GM23338 (cell line): ENCODE data around the gene HARBI1. TPM values are rescaled to one million over a fixed set of nuclear protein-coding genes. Genes with fewer than 3 reads are reported as not detected.

Source experiments
- ATAC-seq: fragments of 200-7000 bp; cut with Tn5 transposase; 3 replicates; pipeline ENCODE4 v1.9.1; 2020
- DNase-seq: peaks from one replicate; pipeline ENCODE4 v3.0.0-alpha.2; 2015; ENCODE audit warnings: low spot score
- H2AFZ ChIP-seq: fragments of 200-600 bp; sonication (generic); 2 replicates; pipeline ENCODE4 v1.8.0; 2016; ENCODE audit warnings: antibody characterized with exemption, mild to moderate bottlenecking, moderate library complexity
- H3F3A ChIP-seq: fragments of 200-600 bp; sonication (generic); replicated peaks from 2 replicates; pipeline ENCODE4 v1.8.0; 2017; ENCODE audit warnings: antibody characterized with exemption, mixed run types, low read depth
- H3K27ac ChIP-seq: fragments of 200-600 bp; sonication (generic); 2 replicates; pipeline ENCODE4 v1.6.1; 2016; ENCODE audit warnings: low read depth
- H3K27me3 ChIP-seq: fragments of 200-600 bp; sonication (generic); 2 replicates; pipeline ENCODE4 v1.8.0; 2016; ENCODE audit warnings: mild to moderate bottlenecking, mixed run types, moderate library complexity; ENCODE audit not compliant: insufficient read depth
- H3K36me3 ChIP-seq: fragments of 200-600 bp; sonication (generic); 2 replicates; pipeline ENCODE4 v1.8.0; 2016; ENCODE audit warnings: mild to moderate bottlenecking; ENCODE audit not compliant: insufficient read depth
- H3K4me1 ChIP-seq: fragments of 200-600 bp; sonication (generic); 2 replicates; pipeline ENCODE4 v1.8.0; 2016; ENCODE audit warnings: mild to moderate bottlenecking, moderate library complexity; ENCODE audit not compliant: insufficient read depth
- H3K4me2 ChIP-seq: fragments of 200-600 bp; sonication (generic); 2 replicates; pipeline ENCODE4 v1.7.1; 2017; ENCODE audit warnings: mixed run types
- H3K4me3 ChIP-seq: fragments of 200-600 bp; sonication (generic); 2 replicates; pipeline ENCODE4 v1.6.1; 2016; ENCODE audit warnings: mixed run types
- H3K79me2 ChIP-seq: fragments of 200-600 bp; sonication (generic); replicated peaks from 2 replicates; pipeline ENCODE4 v1.8.0; 2017; ENCODE audit warnings: mild to moderate bottlenecking; ENCODE audit not compliant: insufficient read depth
- H3K9me2 ChIP-seq: fragments of 200-600 bp; sonication (generic); 2 replicates; pipeline ENCODE4 v1.8.0; 2017; ENCODE audit not compliant: insufficient read depth
- H4K20me1 ChIP-seq: fragments of 200-600 bp; sonication (generic); replicated peaks from 2 replicates; pipeline ENCODE4 v1.8.0; 2017; ENCODE audit warnings: mild to moderate bottlenecking; ENCODE audit not compliant: insufficient read depth
- H3K27ac Mint-ChIP-seq: 2 replicates; pipeline ENCODE4 v1.8.0; 2020; ENCODE audit warnings: inconsistent platforms, mild to moderate bottlenecking, moderate library complexity, mixed read lengths
- H3K27me3 Mint-ChIP-seq: 3 replicates; pipeline ENCODE4 v1.8.0; 2022; ENCODE audit warnings: low read depth, mild to moderate bottlenecking, moderate library complexity, mixed read lengths, inconsistent platforms; ENCODE audit not compliant: insufficient read depth, poor library complexity
- H3K36me3 Mint-ChIP-seq: 3 replicates; pipeline ENCODE4 v1.8.0; 2021; ENCODE audit warnings: low read depth, mild to moderate bottlenecking, inconsistent platforms, moderate library complexity, mixed read lengths
- H3K4me1 Mint-ChIP-seq: 3 replicates; pipeline ENCODE4 v1.8.0; 2020; ENCODE audit warnings: mild to moderate bottlenecking, inconsistent platforms, mixed read lengths
- H3K4me3 Mint-ChIP-seq: 3 replicates; pipeline ENCODE4 v1.8.0; 2021; ENCODE audit warnings: moderate library complexity, mild to moderate bottlenecking, inconsistent platforms, mixed read lengths
- H3K9me3 Mint-ChIP-seq: 3 replicates; pipeline ENCODE4 v1.8.0; 2020; ENCODE audit warnings: moderate library complexity, mild to moderate bottlenecking, inconsistent platforms, mixed read lengths
- CREB1 ChIP-seq: fragments of 250-450 bp; sonication (Bioruptor Pico); IDR thresholded peaks from 2 replicates; pipeline ENCODE4 v1.5.0; 2020; ENCODE audit warnings: low read depth, mild to moderate bottlenecking, moderate library complexity
- EZH2 ChIP-seq: fragments of 200-600 bp; sonication (generic); IDR thresholded peaks from one replicate; pipeline ENCODE4 v1.8.0; 2017; ENCODE audit warnings: antibody characterized with exemption, mild to moderate bottlenecking, low read depth; ENCODE audit not compliant: unreplicated experiment
- EZH2phosphoT487 ChIP-seq: fragments of 200-600 bp; sonication (generic); IDR thresholded peaks from one replicate; pipeline ENCODE4 v1.8.1; 2018; ENCODE audit warnings: antibody characterized with exemption; ENCODE audit not compliant: unreplicated experiment
- JUNB ChIP-seq: IDR thresholded peaks from one replicate; pipeline ENCODE4 v1.6.1; 2016; ENCODE audit warnings: antibody characterized with exemption; ENCODE audit not compliant: unreplicated experiment
- NANOG ChIP-seq: IDR thresholded peaks from 2 replicates; pipeline ENCODE4 v1.6.1; 2016; ENCODE audit warnings: antibody characterized with exemption, borderline replicate concordance
- POLR2AphosphoS5 ChIP-seq: IDR thresholded peaks from 2 replicates; pipeline ENCODE4 v1.6.1; 2016; ENCODE audit warnings: antibody characterized with exemption, low read depth
- STAT1 ChIP-seq: IDR thresholded peaks from one replicate; pipeline ENCODE4 v1.6.1; 2016; ENCODE audit warnings: antibody characterized with exemption; ENCODE audit not compliant: unreplicated experiment
- ZNF114 ChIP-seq: fragments of 250-450 bp; sonication (Bioruptor Pico); IDR thresholded peaks from 2 replicates; pipeline ENCODE4 v1.5.0; 2020; ENCODE audit warnings: mild to moderate bottlenecking, moderate library complexity
- ZNF331 ChIP-seq: fragments of 250-450 bp; sonication (Bioruptor Pico); IDR thresholded peaks from 2 replicates; pipeline ENCODE4 v1.5.0; 2020; ENCODE audit warnings: low read depth, mild to moderate bottlenecking, moderate library complexity
- long read RNA-seq: library from polyadenylated mRNA; unstranded; transcript quantifications from one replicate; pipeline ENCODE4 v2.0.0, GENCODE V29; 2020; ENCODE audit not compliant: unreplicated experiment
- polyA plus RNA-seq: library from polyadenylated mRNA; unstranded; fragments of >200 nt; fragmentation: Nextera tagmentation; extraction: Ambion mirVana; gene quantifications from 2 replicates; pipeline ENCODE4 v1.2.1, GENCODE V29; 2016
- total RNA-seq: library from RNA; depleted of rRNA; stranded (reverse); fragments of >200 nt; shearing (Covaris generic); gene quantifications from 2 replicates; pipeline ENCODE4 v1.2.3, GENCODE V29; 2014; rRNA removed
- TF ChIP-seq, protein P1 (sequence below): IDR thresholded peaks from 2 replicates; pipeline ENCODE4 v1.6.1; 2016; ENCODE audit warnings: antibody characterized with exemption
- TF ChIP-seq, protein P2 (sequence below), 2 experiments: fragments of 200-600 bp in 1 of 2; sonication (generic) in 1 of 2; conservative IDR thresholded peaks; 2 replicates each; pipeline versions ENCODE4 v1.5.1 to v1.6.1; 2016 to 2017; ENCODE audit warnings: antibody characterized with exemption in 2 of 2, low read depth in 2 of 2, mild to moderate bottlenecking in 2 of 2, moderate library complexity in 1 of 2
- TF ChIP-seq, protein P3 (sequence below): fragments of 250-450 bp; sonication (Bioruptor Pico); IDR thresholded peaks from 2 replicates; pipeline ENCODE4 v1.5.0; 2020; ENCODE audit warnings: mild to moderate bottlenecking, moderate library complexity

The HARBI1 gene, protein sequence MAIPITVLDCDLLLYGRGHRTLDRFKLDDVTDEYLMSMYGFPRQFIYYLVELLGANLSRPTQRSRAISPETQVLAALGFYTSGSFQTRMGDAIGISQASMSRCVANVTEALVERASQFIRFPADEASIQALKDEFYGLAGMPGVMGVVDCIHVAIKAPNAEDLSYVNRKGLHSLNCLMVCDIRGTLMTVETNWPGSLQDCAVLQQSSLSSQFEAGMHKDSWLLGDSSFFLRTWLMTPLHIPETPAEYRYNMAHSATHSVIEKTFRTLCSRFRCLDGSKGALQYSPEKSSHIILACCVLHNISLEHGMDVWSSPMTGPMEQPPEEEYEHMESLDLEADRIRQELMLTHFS
- total RNA-seq (4.9 and 6.5 TPM in 2 replicates), polyA plus RNA-seq (4.2 TPM in 2 replicates)
- long read RNA-seq, partial matches to known transcripts, result 0 of 8 reads
- long read RNA-seq, other reads (novel, unspliced or antisense), result 4 of 8 reads

DNA sequence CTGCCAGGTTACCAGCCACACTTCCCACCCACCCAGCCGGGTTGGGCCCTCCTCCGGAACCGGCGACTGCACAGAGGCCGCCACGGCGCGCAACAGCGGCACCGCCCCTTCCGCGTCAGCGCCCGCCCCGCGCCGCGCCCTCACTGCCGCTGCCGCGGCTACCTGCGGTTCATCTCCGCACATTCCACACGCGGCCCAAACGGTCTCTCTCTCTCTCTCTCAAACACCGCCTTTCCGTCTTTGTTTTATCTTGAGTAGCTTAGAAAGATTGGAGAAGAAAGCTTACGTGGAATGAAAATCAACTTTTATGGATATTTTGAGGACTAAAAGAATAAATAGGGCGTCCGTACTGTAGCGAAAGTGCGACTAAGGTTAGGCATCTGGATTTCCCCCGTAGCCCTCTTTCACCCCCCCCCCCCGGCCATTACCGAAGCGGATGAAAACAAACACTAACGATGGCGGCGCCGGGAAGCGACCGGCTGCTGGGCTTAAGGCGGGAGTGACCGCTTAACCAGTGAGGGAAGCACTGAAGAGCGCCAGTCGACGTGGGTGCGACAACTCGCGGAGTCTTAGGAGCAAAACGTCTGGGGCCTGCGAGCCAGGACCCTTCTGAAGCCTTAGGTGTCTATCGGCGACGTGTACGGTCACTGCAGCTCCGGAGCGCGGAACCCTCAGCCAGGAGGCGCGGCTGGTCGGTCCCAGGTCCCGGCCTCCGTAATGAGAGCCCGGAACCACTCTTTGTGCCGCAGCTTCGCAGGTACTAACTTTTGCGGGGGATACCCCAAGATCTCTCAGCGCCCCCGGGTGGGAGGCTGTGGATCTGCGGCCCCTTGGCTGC, at the start of gene HARBI1, which contains the start of gene ATG13:
Gene HARBI1 (minus strand): TSS at position 94 of the 838 bp plus-strand sequence. CDS start 990 bp downstream, outside the sequence.
Gene ATG13 (plus strand): TSS at position 420 of the 838 bp plus-strand sequence. CDS start 26,739 bp downstream, outside the sequence.
- Mint-ChIP-seq H3K27me3 (peaks cover 6% of the 10 kb centered on the region), H3K9me3 (no peaks in the 10 kb centered on the region), H3K27ac (peak within 1 kb of the TSS; percentile 100), H3K4me1 (peaks cover 15% of the 10 kb centered on the region), H3K4me3 (peak within 1 kb of the TSS; percentile 93), H3K36me3 (peaks cover 10% of the 10 kb centered on the region)
- Histone ChIP-seq H3K27ac (peak within 1 kb of the TSS; percentile 99), H3F3A (peaks cover 15% of the 10 kb centered on the region; the same call in 1 of the 2 replicates), H3K79me2 (peaks cover 45% of the 10 kb centered on the region), H3K4me1 (peaks cover 11% of the 10 kb centered on the region), H3K27me3 (no peaks in the 10 kb centered on the region), H4K20me1 (no peaks in the 10 kb centered on the region; the same call in 1 of the 2 replicates), H3K36me3 (0 out of 2 replicates have a peak, but pooled peaks cover 3% of the 10 kb centered on the region), H3K4me3 (peak within 1 kb of the TSS; percentile 99), H3K4me2 (peak within 1 kb of the TSS; percentile 93), H2AFZ (peak within 1 kb of the TSS; percentile 80), H3K9me2 (no peaks in the 10 kb centered on the region)
- ATAC-seq (peak; percentile 97), DNase-seq (peak; percentile 92)
- TF ChIP-seq EZH2 (no peak), NANOG (no peak), EZH2phosphoT487 (no peak), CREB1 (CRISPR knock-in tag) (peak; percentile 83), ZNF331 (CRISPR knock-in tag) (no peak), ZNF114 (CRISPR knock-in tag) (no peak), POLR2AphosphoS5 (peak; percentile 65), STAT1 (no peak), JUNB (no peak)
- TF ChIP-seq, protein P1, sequence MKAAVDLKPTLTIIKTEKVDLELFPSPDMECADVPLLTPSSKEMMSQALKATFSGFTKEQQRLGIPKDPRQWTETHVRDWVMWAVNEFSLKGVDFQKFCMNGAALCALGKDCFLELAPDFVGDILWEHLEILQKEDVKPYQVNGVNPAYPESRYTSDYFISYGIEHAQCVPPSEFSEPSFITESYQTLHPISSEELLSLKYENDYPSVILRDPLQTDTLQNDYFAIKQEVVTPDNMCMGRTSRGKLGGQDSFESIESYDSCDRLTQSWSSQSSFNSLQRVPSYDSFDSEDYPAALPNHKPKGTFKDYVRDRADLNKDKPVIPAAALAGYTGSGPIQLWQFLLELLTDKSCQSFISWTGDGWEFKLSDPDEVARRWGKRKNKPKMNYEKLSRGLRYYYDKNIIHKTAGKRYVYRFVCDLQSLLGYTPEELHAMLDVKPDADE, result no peak
- TF ChIP-seq, protein P2, sequence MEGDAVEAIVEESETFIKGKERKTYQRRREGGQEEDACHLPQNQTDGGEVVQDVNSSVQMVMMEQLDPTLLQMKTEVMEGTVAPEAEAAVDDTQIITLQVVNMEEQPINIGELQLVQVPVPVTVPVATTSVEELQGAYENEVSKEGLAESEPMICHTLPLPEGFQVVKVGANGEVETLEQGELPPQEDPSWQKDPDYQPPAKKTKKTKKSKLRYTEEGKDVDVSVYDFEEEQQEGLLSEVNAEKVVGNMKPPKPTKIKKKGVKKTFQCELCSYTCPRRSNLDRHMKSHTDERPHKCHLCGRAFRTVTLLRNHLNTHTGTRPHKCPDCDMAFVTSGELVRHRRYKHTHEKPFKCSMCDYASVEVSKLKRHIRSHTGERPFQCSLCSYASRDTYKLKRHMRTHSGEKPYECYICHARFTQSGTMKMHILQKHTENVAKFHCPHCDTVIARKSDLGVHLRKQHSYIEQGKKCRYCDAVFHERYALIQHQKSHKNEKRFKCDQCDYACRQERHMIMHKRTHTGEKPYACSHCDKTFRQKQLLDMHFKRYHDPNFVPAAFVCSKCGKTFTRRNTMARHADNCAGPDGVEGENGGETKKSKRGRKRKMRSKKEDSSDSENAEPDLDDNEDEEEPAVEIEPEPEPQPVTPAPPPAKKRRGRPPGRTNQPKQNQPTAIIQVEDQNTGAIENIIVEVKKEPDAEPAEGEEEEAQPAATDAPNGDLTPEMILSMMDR (conservative IDR thresholded peaks at IDR 0.05; ENCODE audit: low read depth in 2 of 2), result peak; percentile 62 to 65
- TF ChIP-seq, protein P3, sequence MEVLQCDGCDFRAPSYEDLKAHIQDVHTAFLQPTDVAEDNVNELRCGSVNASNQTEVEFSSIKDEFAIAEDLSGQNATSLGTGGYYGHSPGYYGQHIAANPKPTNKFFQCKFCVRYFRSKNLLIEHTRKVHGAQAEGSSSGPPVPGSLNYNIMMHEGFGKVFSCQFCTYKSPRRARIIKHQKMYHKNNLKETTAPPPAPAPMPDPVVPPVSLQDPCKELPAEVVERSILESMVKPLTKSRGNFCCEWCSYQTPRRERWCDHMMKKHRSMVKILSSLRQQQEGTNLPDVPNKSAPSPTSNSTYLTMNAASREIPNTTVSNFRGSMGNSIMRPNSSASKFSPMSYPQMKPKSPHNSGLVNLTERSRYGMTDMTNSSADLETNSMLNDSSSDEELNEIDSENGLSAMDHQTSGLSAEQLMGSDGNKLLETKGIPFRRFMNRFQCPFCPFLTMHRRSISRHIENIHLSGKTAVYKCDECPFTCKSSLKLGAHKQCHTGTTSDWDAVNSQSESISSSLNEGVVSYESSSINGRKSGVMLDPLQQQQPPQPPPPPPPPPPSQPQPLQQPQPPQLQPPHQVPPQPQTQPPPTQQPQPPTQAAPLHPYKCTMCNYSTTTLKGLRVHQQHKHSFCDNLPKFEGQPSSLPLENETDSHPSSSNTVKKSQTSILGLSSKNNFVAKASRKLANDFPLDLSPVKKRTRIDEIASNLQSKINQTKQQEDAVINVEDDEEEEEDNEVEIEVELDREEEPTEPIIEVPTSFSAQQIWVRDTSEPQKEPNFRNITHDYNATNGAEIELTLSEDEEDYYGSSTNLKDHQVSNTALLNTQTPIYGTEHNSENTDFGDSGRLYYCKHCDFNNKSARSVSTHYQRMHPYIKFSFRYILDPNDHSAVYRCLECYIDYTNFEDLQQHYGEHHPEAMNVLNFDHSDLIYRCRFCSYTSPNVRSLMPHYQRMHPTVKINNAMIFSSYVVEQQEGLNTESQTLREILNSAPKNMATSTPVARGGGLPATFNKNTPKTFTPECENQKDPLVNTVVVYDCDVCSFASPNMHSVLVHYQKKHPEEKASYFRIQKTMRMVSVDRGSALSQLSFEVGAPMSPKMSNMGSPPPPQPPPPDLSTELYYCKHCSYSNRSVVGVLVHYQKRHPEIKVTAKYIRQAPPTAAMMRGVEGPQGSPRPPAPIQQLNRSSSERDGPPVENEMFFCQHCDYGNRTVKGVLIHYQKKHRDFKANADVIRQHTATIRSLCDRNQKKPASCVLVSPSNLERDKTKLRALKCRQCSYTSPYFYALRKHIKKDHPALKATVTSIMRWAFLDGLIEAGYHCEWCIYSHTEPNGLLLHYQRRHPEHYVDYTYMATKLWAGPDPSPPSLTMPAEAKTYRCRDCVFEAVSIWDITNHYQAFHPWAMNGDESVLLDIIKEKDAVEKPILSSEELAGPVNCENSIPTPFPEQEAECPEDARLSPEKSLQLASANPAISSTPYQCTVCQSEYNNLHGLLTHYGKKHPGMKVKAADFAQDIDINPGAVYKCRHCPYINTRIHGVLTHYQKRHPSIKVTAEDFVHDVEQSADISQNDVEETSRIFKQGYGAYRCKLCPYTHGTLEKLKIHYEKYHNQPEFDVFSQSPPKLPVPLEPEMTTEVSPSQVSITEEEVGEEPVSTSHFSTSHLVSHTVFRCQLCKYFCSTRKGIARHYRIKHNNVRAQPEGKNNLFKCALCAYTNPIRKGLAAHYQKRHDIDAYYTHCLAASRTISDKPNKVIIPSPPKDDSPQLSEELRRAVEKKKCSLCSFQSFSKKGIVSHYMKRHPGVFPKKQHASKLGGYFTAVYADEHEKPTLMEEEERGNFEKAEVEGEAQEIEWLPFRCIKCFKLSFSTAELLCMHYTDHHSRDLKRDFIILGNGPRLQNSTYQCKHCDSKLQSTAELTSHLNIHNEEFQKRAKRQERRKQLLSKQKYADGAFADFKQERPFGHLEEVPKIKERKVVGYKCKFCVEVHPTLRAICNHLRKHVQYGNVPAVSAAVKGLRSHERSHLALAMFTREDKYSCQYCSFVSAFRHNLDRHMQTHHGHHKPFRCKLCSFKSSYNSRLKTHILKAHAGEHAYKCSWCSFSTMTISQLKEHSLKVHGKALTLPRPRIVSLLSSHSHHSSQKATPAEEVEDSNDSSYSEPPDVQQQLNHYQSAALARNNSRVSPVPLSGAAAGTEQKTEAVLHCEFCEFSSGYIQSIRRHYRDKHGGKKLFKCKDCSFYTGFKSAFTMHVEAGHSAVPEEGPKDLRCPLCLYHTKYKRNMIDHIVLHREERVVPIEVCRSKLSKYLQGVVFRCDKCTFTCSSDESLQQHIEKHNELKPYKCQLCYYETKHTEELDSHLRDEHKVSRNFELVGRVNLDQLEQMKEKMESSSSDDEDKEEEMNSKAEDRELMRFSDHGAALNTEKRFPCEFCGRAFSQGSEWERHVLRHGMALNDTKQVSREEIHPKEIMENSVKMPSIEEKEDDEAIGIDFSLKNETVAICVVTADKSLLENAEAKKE (CRISPR knock-in tag), result no peak
